Gastrocnemius medialis (tissue), 4 donors: ENCODE data around the gene LPAR3. TPM values are rescaled to one million over a fixed set of nuclear protein-coding genes. Genes with fewer than 3 reads are reported as not detected.
"Not testable (repeated sequence)": the region's sequence is repeated elsewhere in the genome, so short reads cannot be mapped to it uniquely, and the experiment has no call there.

Source experiments
- ATAC-seq, 2 donors: fragments of 150-250 bp; one replicate each; pipeline ENCODE4 v1.9.1; 2016
- DNase-seq, 2 donors: peaks; one replicate each; pipeline ENCODE4 v3.0.0-alpha.2; 2019
- H3K27ac ChIP-seq, 4 donors: fragments of 200-600 bp; sonication (generic); 1 replicate in 1 of 4; 2 replicates in 3 of 4; pipeline ENCODE4 v1.5.1; 2016 to 2018; ENCODE audit warnings: mild to moderate bottlenecking in 2 of 4, moderate library complexity in 1 of 4
- H3K27me3 ChIP-seq, 3 donors: fragments of 200-600 bp; sonication (generic) in 2 of 3; 1 replicate in 1 of 3; 2 replicates in 2 of 3; pipeline versions ENCODE4 v1.5.1 to v1.6.0; 2016 to 2019; ENCODE audit warnings: mild to moderate bottlenecking in 1 of 3, moderate library complexity in 1 of 3
- H3K36me3 ChIP-seq, 2 donors: fragments of 200-600 bp; sonication (generic) in 1 of 2; one replicate each; pipeline ENCODE4 v1.5.1; 2017 to 2018
- H3K4me1 ChIP-seq, 2 donors: fragments of 200-600 bp; sonication (generic) in 1 of 2; one replicate each; pipeline ENCODE4 v1.5.1; 2016 to 2017; ENCODE audit warnings: mild to moderate bottlenecking in 2 of 2
- H3K4me3 ChIP-seq, 4 donors: fragments of 200-600 bp; sonication (generic) in 3 of 4; 1 replicate in 1 of 4; 2 replicates in 3 of 4; pipeline ENCODE4 v1.5.1; 2016 to 2019; ENCODE audit warnings: mild to moderate bottlenecking in 2 of 4
- H3K9me3 ChIP-seq, 3 donors: fragments of 200-600 bp; sonication (generic) in 2 of 3; 1 replicate in 1 of 3; 2 replicates in 2 of 3; pipeline ENCODE4 v1.5.1; 2016 to 2019
- CTCF ChIP-seq, 5 experiments: fragments of 450-650 bp in 3 of 5; fragments of 200-600 bp in 2 of 5; sonication (generic) in 2 of 5; IDR thresholded peaks in 4 of 5; conservative IDR thresholded peaks in 1 of 5; 1 replicate in 4 of 5; 2 replicates in 1 of 5; pipeline ENCODE4 v1.5.1; 2016 to 2019; ENCODE audit warnings: antibody characterized with exemption in 5 of 5, mild to moderate bottlenecking in 3 of 5, moderate library complexity in 3 of 5
- POLR2A ChIP-seq, 2 donors: fragments of 450-650 bp; IDR thresholded peaks; one replicate each; pipeline ENCODE4 v1.6.1; 2017; ENCODE audit warnings: antibody characterized with exemption in 2 of 2, mild to moderate bottlenecking in 2 of 2, moderate library complexity in 2 of 2
- in situ Hi-C, 4 donors: fragments of 200-750 bp; cut with MboI; loops; one replicate each; pipeline versions ENCODE4 v1.15.0 to v1.8.0; 2017; ENCODE audit warnings: low sequenced_read_pairs in 4 of 4
- intact Hi-C: fragments of 100-400 bp; cut with DNase I; formaldehyde crosslinking; loops from one replicate; pipeline ENCODE4 v1.15.1; 2023; ENCODE audit warnings: low total_unique reads
- total RNA-seq, 4 donors: library from RNA; depleted of rRNA; stranded (reverse); fragments of >200 nt; gene quantifications; one replicate each; pipeline versions ENCODE4 v1.1.0 to v1.2.3, GENCODE V29; 2016

LPAR3 gene
- total RNA-seq, 4 donors from 2014 or later = not detected

DNA sequence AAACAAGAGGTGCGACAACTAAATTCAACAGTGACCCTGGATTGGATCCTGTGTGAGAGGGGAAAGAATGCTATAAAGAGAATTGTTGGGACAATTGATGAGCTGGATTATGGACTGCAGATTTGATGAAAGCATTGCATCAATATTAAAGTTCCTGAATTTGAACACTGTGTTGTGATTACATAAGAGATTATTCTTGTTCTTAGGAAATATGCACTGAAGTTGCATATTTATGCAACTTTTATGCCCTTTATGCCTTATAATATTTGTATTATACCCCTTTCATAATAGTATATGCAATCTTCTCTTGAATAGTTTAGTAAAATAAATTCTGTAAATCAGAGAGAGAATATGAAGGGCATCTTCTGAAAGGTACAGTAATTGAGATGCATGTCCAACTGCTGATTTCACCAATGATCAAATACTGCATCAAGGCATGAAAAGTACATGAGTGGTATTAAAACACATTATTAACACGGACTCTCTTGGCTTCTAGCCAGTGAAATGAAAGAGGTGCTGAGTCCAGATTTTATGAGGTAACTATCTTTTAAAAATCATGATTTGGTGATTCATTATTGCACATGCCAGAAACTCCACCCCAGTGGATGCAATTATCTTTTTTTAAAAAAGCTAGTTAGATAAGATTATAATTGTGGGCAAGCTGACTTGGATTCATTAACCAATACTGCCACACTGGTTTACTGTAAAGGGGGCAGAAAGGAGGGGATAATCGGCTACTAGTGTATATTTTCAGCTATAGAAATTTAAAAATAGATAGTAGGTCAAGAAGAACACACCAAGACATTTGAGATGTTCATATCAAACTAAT, 19.9 kb upstream of the LPAR3 start:
- ATAC-seq = no peak
- in situ Hi-C loops = no loop called here
- TF ChIP-seq CTCF (IDR thresholded peaks at IDR 0.05 in 4 of 5, conservative IDR thresholded peaks at IDR 0.05 in 1 of 5) (no peak), POLR2A (IDR thresholded peaks at IDR 0.05) (no peak)
- Histone ChIP-seq H3K36me3 (no peaks in the 10 kb centered on the region), H3K4me3 (no peak overlapping the region), H3K27me3 (no peaks in the 10 kb centered on the region), H3K27ac (no peak overlapping the region), H3K4me1 (no peaks in the 10 kb centered on the region), H3K9me3 (no peaks in the 10 kb centered on the region)
- intact Hi-C loops = no loop called here
- DNase-seq = no peak

- H3K27ac ChIP-seq, H3K9me3 ChIP-seq, H3K27me3 ChIP-seq, H3K36me3 ChIP-seq, H3K4me3 ChIP-seq, in situ Hi-C loops, intact Hi-C loops, ATAC-seq, DNase-seq, H3K4me1 ChIP-seq: not testable (repeated sequence)
Observed at GRCh38 chr1:84908746-84909464, 15.9 kb upstream of the LPAR3 start.

- no peak overlapping the region for H3K4me3 ChIP-seq
- H3K4me1 ChIP-seq = no peaks in the 10 kb centered on the region
- no peaks in the 10 kb centered on the region for H3K9me3 ChIP-seq
- ATAC-seq = no peak
- DNase-seq = no peak
- intact Hi-C loops (no loop called here), in situ Hi-C loops (no loop called here)
- no peaks in the 10 kb centered on the region for H3K27me3 ChIP-seq
- no peak overlapping the region for H3K27ac ChIP-seq
- TF ChIP-seq POLR2A (IDR thresholded peaks at IDR 0.05) = no peak
- TF ChIP-seq CTCF (IDR thresholded peaks at IDR 0.05 in 4 of 5, conservative IDR thresholded peaks at IDR 0.05 in 1 of 5) = no peak
- no peaks in the 10 kb centered on the region for H3K36me3 ChIP-seq
Observed at GRCh38 chr1:84907095-84907827, 14.3 kb upstream of the LPAR3 start.

DNA sequence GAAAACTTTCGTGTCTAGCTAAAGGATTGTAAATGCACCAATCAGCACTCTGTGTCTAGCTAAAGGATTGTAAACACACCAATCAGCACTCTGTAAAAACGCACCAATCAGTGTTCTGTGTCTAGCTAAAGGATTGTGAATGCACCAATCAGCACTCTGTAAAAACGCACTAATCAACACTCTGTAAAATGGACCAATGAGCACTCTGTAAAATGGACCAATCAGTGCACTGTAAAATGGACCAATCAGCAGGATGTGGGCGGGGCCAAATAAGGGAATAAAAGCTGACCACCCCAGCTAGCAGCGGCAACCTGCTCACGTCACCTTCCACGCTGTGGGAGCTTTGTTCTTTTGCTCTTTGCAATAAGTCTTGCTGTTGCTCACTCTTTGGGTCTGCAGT, 9.7 kb upstream of the LPAR3 start:
- H3K4me1 ChIP-seq, H3K4me3 ChIP-seq, ATAC-seq, H3K27me3 ChIP-seq, DNase-seq, H3K9me3 ChIP-seq, intact Hi-C loops, H3K36me3 ChIP-seq, H3K27ac ChIP-seq, in situ Hi-C loops: not testable (repeated sequence)

- no peak for DNase-seq
- in situ Hi-C loops (no loop called here), intact Hi-C loops (no loop called here)
- ATAC-seq = no peak
- TF ChIP-seq POLR2A (IDR thresholded peaks at IDR 0.05) (no peak), CTCF (IDR thresholded peaks at IDR 0.05 in 4 of 5, conservative IDR thresholded peaks at IDR 0.05 in 1 of 5) (no peak)
- H3K4me1 ChIP-seq = no peaks in the 10 kb centered on the region
- H3K27ac ChIP-seq = no peak overlapping the region
- no peaks in the 10 kb centered on the region for H3K9me3 ChIP-seq
- H3K36me3 ChIP-seq = no peaks in the 10 kb centered on the region
- no peak overlapping the region for H3K4me3 ChIP-seq
- peaks cover 0 to 5% (median 0%) of the 10 kb centered on the region in 3 donors for H3K27me3 ChIP-seq
Observed at GRCh38 chr1:84899969-84900368, 7.0 kb upstream of the LPAR3 start.
